Neural cell (in vitro differentiated cells): ENCODE data around the gene SHB.

Experiments used
- EP300 ChIP-seq: fragments of 450-650 bp; conservative IDR thresholded peaks from 2 replicates; pipeline ENCODE4 v1.6.1; 2014; ENCODE audit warnings: antibody characterized with exemption, mild to moderate bottlenecking, moderate library complexity; ENCODE audit not compliant: poor library complexity, severe bottlenecking
- EZH2 ChIP-seq: fragments of 200-600, 300-800 bp; shearing (Covaris generic), sonication (generic); IDR thresholded peaks from 2 replicates; pipeline ENCODE4 v1.6.1; 2014; ENCODE audit warnings: antibody characterized with exemption, low read length, borderline replicate concordance, mild to moderate bottlenecking; ENCODE audit not compliant: insufficient read depth, poor library complexity, severe bottlenecking
- MXI1 ChIP-seq: fragments of 450-650 bp; conservative IDR thresholded peaks from 2 replicates; pipeline ENCODE4 v1.6.1; 2014; ENCODE audit warnings: antibody characterized with exemption, mild to moderate bottlenecking; ENCODE audit not compliant: poor library complexity, severe bottlenecking
- POLR2AphosphoS5 ChIP-seq: IDR thresholded peaks from 2 replicates; pipeline ENCODE4 v1.6.1; 2012
- RAD21 ChIP-seq: fragments of 450-650 bp; conservative IDR thresholded peaks from 2 replicates; pipeline ENCODE4 v1.6.1; 2014; ENCODE audit warnings: antibody characterized with exemption, mild to moderate bottlenecking, moderate library complexity
- SMC3 ChIP-seq: fragments of 450-650 bp; conservative IDR thresholded peaks from 2 replicates; pipeline ENCODE4 v1.6.1; 2014; ENCODE audit warnings: antibody characterized with exemption, mild to moderate bottlenecking, moderate library complexity; ENCODE audit not compliant: poor library complexity
- TAF1 ChIP-seq: IDR thresholded peaks from 2 replicates; pipeline ENCODE4 v1.6.1; 2012; ENCODE audit warnings: low read depth
- TF ChIP-seq, protein P1 (sequence below): fragments of 450-650 bp; IDR thresholded peaks from 2 replicates; pipeline ENCODE4 v1.5.1; 2014; ENCODE audit warnings: antibody characterized with exemption, mild to moderate bottlenecking, moderate library complexity; ENCODE audit not compliant: poor library complexity, severe bottlenecking
- TF ChIP-seq, protein P2 (sequence below): IDR thresholded peaks from 2 replicates; pipeline ENCODE4 v1.6.1; 2012; ENCODE audit warnings: borderline replicate concordance

DNA sequence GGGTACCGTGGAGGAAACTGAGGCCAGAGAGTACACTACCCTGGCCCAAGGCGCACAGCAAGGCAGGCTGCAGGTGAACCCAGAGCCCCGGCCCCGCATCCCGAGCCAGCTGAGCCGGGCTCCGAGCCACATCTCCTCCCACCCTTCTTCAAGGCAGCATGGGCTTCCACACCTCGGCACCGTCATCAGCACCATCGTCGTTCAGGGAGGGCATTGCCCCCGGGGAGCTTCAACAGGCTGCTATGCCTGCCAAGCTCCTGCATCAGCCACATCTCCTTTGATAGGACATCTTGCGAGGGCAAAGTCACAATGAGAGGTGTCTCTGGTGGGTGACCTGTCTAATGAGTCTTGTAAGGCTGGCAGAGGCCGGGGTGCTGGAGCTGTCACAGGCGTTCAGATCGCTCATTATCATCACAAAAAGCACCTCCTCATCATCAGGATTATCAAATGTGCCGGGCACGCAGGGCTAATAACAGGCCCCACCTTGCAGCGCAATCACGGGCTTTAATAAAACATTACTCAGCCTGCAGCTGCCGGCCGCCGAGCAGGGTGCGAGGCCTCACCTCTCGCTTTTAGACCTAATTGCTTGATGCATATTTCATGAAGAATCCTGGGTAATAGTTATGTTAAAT, 145.1 kb downstream of the SHB start:
- TF ChIP-seq, protein P1, sequence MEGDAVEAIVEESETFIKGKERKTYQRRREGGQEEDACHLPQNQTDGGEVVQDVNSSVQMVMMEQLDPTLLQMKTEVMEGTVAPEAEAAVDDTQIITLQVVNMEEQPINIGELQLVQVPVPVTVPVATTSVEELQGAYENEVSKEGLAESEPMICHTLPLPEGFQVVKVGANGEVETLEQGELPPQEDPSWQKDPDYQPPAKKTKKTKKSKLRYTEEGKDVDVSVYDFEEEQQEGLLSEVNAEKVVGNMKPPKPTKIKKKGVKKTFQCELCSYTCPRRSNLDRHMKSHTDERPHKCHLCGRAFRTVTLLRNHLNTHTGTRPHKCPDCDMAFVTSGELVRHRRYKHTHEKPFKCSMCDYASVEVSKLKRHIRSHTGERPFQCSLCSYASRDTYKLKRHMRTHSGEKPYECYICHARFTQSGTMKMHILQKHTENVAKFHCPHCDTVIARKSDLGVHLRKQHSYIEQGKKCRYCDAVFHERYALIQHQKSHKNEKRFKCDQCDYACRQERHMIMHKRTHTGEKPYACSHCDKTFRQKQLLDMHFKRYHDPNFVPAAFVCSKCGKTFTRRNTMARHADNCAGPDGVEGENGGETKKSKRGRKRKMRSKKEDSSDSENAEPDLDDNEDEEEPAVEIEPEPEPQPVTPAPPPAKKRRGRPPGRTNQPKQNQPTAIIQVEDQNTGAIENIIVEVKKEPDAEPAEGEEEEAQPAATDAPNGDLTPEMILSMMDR, result no peak
- TF ChIP-seq RAD21 (no peak), EP300 (no peak), EZH2 (no peak), POLR2AphosphoS5 (no peak), MXI1 (no peak), TAF1 (no peak), SMC3 (no peak)
- TF ChIP-seq, protein P2, sequence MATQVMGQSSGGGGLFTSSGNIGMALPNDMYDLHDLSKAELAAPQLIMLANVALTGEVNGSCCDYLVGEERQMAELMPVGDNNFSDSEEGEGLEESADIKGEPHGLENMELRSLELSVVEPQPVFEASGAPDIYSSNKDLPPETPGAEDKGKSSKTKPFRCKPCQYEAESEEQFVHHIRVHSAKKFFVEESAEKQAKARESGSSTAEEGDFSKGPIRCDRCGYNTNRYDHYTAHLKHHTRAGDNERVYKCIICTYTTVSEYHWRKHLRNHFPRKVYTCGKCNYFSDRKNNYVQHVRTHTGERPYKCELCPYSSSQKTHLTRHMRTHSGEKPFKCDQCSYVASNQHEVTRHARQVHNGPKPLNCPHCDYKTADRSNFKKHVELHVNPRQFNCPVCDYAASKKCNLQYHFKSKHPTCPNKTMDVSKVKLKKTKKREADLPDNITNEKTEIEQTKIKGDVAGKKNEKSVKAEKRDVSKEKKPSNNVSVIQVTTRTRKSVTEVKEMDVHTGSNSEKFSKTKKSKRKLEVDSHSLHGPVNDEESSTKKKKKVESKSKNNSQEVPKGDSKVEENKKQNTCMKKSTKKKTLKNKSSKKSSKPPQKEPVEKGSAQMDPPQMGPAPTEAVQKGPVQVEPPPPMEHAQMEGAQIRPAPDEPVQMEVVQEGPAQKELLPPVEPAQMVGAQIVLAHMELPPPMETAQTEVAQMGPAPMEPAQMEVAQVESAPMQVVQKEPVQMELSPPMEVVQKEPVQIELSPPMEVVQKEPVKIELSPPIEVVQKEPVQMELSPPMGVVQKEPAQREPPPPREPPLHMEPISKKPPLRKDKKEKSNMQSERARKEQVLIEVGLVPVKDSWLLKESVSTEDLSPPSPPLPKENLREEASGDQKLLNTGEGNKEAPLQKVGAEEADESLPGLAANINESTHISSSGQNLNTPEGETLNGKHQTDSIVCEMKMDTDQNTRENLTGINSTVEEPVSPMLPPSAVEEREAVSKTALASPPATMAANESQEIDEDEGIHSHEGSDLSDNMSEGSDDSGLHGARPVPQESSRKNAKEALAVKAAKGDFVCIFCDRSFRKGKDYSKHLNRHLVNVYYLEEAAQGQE, result no peak
